B cell (primary cell): ENCODE results near the gene FBLN5. TPM values are rescaled to one million over a fixed set of nuclear protein-coding genes. Genes with fewer than 3 reads are reported as not detected.

Experiments used
- ATAC-seq: fragments of 200-7000 bp; cut with Tn5 transposase; one replicate; pipeline ENCODE4 v1.10.0; 2021; ENCODE audit warnings: low read depth, mild to moderate bottlenecking, moderate number of reproducible peaks, moderate library complexity
- CTCF ChIA-PET: fragments of 350-600 bp; sonication (Branson Sonifier 250); formaldehyde crosslinking; loops from one replicate; lab custom pipeline; 2021; ENCODE audit warnings: antibody characterized with exemption, inconsistent platforms; lab: Charles Lee
- POLR2A ChIA-PET: fragments of 350-600 bp; sonication (Branson Sonifier 250); formaldehyde crosslinking; loops from one replicate; lab custom pipeline; 2021; ENCODE audit warnings: antibody characterized with exemption; lab: Charles Lee
- DNase-seq: peaks from one replicate; pipeline ENCODE4 v3.0.0; 2013
- H2AFZ ChIP-seq: 2 replicates; pipeline ENCODE4 v1.6.1; 2012; ENCODE audit warnings: mild to moderate bottlenecking, low read depth, low read length; ENCODE audit not compliant: insufficient read depth, poor library complexity, severe bottlenecking
- H3K27ac ChIP-seq, 2 donors: 1 replicate in 1 of 2; 2 replicates in 1 of 2; pipeline ENCODE4 v1.5.1; 2012 to 2013; ENCODE audit warnings: low read length in 2 of 2, mild to moderate bottlenecking in 2 of 2, moderate library complexity in 1 of 2
- H3K27me3 ChIP-seq, 4 experiments: fragments of 200-600 bp in 1 of 4; sonication (generic) in 1 of 4; replicated peaks in 1 of 4; 1 replicate in 2 of 4; 2 replicates in 2 of 4; pipeline versions ENCODE4 v1.6.1 to v1.7.0; 2013 to 2016; ENCODE audit warnings: low read length in 3 of 4, mild to moderate bottlenecking in 2 of 4, mixed read lengths in 1 of 4, moderate library complexity in 1 of 4; ENCODE audit not compliant: insufficient read depth in 4 of 4, control insufficient read depth in 3 of 4; ENCODE audit errors: control extremely low read depth in 1 of 4
- H3K36me3 ChIP-seq, 2 experiments: replicated peaks in 1 of 2; 1 replicate in 1 of 2; 2 replicates in 1 of 2; pipeline versions ENCODE4 v1.6.1 to v1.7.1; 2013; ENCODE audit warnings: low read length in 1 of 2; ENCODE audit not compliant: insufficient read depth in 2 of 2, control insufficient read depth in 1 of 2; ENCODE audit errors: control extremely low read depth in 1 of 2, extremely low read depth in 1 of 2
- H3K4me1 ChIP-seq, 2 donors: fragments of 200-600 bp in 1 of 2; sonication (generic) in 1 of 2; 1 replicate in 1 of 2; 2 replicates in 1 of 2; pipeline versions ENCODE4 v1.5.1 to v1.6.1; 2013 to 2017; ENCODE audit warnings: low read length in 2 of 2; ENCODE audit not compliant: control insufficient read depth in 2 of 2, insufficient read depth in 2 of 2
- H3K4me2 ChIP-seq: replicated peaks from 2 replicates; pipeline ENCODE3; 2012; ENCODE audit warnings: mild to moderate bottlenecking, low read depth, low read length; ENCODE audit not compliant: poor library complexity, severe bottlenecking
- H3K4me3 ChIP-seq, 5 experiments: fragments of 200-600 bp in 1 of 5; sonication (generic) in 1 of 5; 1 replicate in 3 of 5; 2 replicates in 2 of 5; pipeline versions ENCODE4 v1.5.1 to v1.7.0; 2011 to 2016; ENCODE audit warnings: low read length in 4 of 5, mild to moderate bottlenecking in 4 of 5, low read depth in 2 of 5, control low read depth in 1 of 5, moderate library complexity in 1 of 5; ENCODE audit not compliant: insufficient read depth in 1 of 5; ENCODE audit errors: control extremely low read depth in 1 of 5, extremely low read depth in 1 of 5
- H3K79me2 ChIP-seq: fragments of 200-600 bp; sonication (generic); one replicate; pipeline ENCODE4 v1.6.0; 2016; ENCODE audit warnings: low read length; ENCODE audit not compliant: control insufficient read depth, insufficient read depth
- H3K9ac ChIP-seq: fragments of 200-600 bp; sonication (generic); 2 replicates; pipeline ENCODE4 v1.6.1; 2017; ENCODE audit warnings: mild to moderate bottlenecking, low read length, moderate library complexity
- H3K9me3 ChIP-seq, 3 donors: one replicate each; pipeline versions ENCODE4 v1.6.1 to v1.7.1; 2013; ENCODE audit warnings: low read length in 2 of 3; ENCODE audit not compliant: control insufficient read depth in 2 of 3, insufficient read depth in 1 of 3; ENCODE audit errors: control extremely low read depth in 1 of 3
- H4K20me1 ChIP-seq: 2 replicates; pipeline ENCODE4 v1.6.0; 2012; ENCODE audit warnings: mild to moderate bottlenecking, low read length; ENCODE audit not compliant: insufficient read depth, control insufficient read depth, poor library complexity, severe bottlenecking
- H3K27ac Mint-ChIP-seq: one replicate; pipeline ENCODE4 v1.8.0; 2021; ENCODE audit warnings: mixed read lengths
- H3K27me3 Mint-ChIP-seq: one replicate; pipeline ENCODE4 v1.8.0; 2021; ENCODE audit warnings: mixed read lengths
- H3K4me1 Mint-ChIP-seq: one replicate; pipeline ENCODE4 v1.8.0; 2021; ENCODE audit warnings: mixed read lengths
- H3K4me3 Mint-ChIP-seq: one replicate; pipeline ENCODE4 v1.8.0; 2021; ENCODE audit warnings: mixed read lengths
- H3K9me3 Mint-ChIP-seq: one replicate; pipeline ENCODE4 v1.8.0; 2022; ENCODE audit warnings: mixed read lengths; ENCODE audit not compliant: insufficient read depth
- CTCF ChIP-seq: fragments of 200-600 bp; IDR thresholded peaks from one replicate; pipeline ENCODE4 v1.8.0; 2022; ENCODE audit warnings: antibody characterized with exemption, mild to moderate bottlenecking
- EZH2 ChIP-seq: IDR thresholded peaks from 2 replicates; pipeline ENCODE4 v1.6.1; 2012; ENCODE audit warnings: borderline replicate concordance, low read depth, mild to moderate bottlenecking, moderate library complexity, low read length; ENCODE audit not compliant: insufficient read depth, poor library complexity, severe bottlenecking
- WGBS: methylation state at CpG from one replicate; pipeline ENCODE4 v1.1.5; 2013; ENCODE audit warnings: missing lambda C conversion rate; ENCODE audit not compliant: insufficient coverage; 5-methylcytosine and 5-hydroxymethylcytosine counted together
- intact Hi-C: fragments of 100-400 bp; cut with micrococcal nuclease; formaldehyde crosslinking; loops from one replicate; pipeline ENCODE4 v1.10.0; 2022
- polyA plus RNA-seq: library from polyadenylated mRNA; depleted of rRNA; stranded (reverse); fragments of >200 nt; gene quantifications from 2 replicates; pipeline ENCODE4 v1.2.3, GENCODE V29; 2012
- total RNA-seq, 2 donors: library from RNA; stranded (reverse); fragments of 120-200 nt in 1 of 2; gene quantifications; 1 replicate in 1 of 2; 2 replicates in 1 of 2; pipeline versions ENCODE4 v1.2.3 to v1.2.4, GENCODE V29; 2013 to 2022

Gene FBLN5
- total and polyA plus RNA-seq, 2 donors (not counting 1 experiment from before 2014, with no cell fraction given): 0.31 to 0.37 TPM

GRCh38 chr14:91882776-91883175, 64.7 kb downstream of the FBLN5 start:
- no peak overlapping the region for H3K27ac ChIP-seq
- no peaks in the 10 kb centered on the region for H4K20me1 ChIP-seq
- DNase-seq (no peak), ATAC-seq (no peak)
- POLR2A ChIA-PET: no interaction called here
- CTCF ChIA-PET: interaction anchor here (0.8 kb wide), 1 partner anchor 9 kb away, joined by 3 read pairs; no protein-coding TSS in a partner anchor
- H3K36me3 ChIP-seq: no peaks in the 10 kb centered on the region
- H3K4me3 ChIP-seq: no peak overlapping the region
- Mint-ChIP-seq H3K4me3 (no peak overlapping the region), H3K9me3 (no peaks in the 10 kb centered on the region), H3K27ac (no peak overlapping the region), H3K4me1 (peaks cover 3% of the 10 kb centered on the region), H3K27me3 (no peaks in the 10 kb centered on the region)
- H3K9me3 ChIP-seq: no peaks in the 10 kb centered on the region
- H3K27me3 ChIP-seq: no peaks in the 10 kb centered on the region
- H3K4me2 ChIP-seq: no peak overlapping the region
- TF ChIP-seq EZH2: no peak
- no peak for TF ChIP-seq CTCF
- WGBS: 83% methylated on average over 3 of the region's 4 CpGs
- no peak overlapping the region for H2AFZ ChIP-seq
- no peak overlapping the region for H3K9ac ChIP-seq
- intact Hi-C loops: no loop called here
- H3K4me1 ChIP-seq: peaks cover 0 to under 1% of the 10 kb centered on the region in 2 donors
- no peaks in the 10 kb centered on the region for H3K79me2 ChIP-seq

- Histone ChIP-seq H3K4me2 (no peak overlapping the region), H3K9ac (no peak overlapping the region), H4K20me1 (no peaks in the 10 kb centered on the region), H3K4me1 (peaks cover 1 to 4% of the 10 kb centered on the region in 2 donors), H3K36me3 (no peaks in the 10 kb centered on the region), H2AFZ (no peak overlapping the region), H3K27me3 (no peaks in the 10 kb centered on the region), H3K4me3 (no peak overlapping the region), H3K27ac (no peak overlapping the region), H3K9me3 (no peaks in the 10 kb centered on the region), H3K79me2 (no peaks in the 10 kb centered on the region)
- no peak for DNase-seq
- H3K27ac Mint-ChIP-seq: no peak overlapping the region
- no peaks in the 10 kb centered on the region for H3K9me3 Mint-ChIP-seq
- H3K27me3 Mint-ChIP-seq: no peaks in the 10 kb centered on the region
- TF ChIP-seq CTCF (no peak), EZH2 (no peak)
- H3K4me1 Mint-ChIP-seq: peaks cover 7% of the 10 kb centered on the region
- intact Hi-C loops: no loop called here
- 94% methylated on average over 5 of the region's 5 CpGs for WGBS
- ChIA-PET CTCF (interaction anchor here (0.8 kb wide), 1 partner anchor 9 kb away, joined by 3 read pairs; no protein-coding TSS in a partner anchor), POLR2A (no interaction called here)
- ATAC-seq: no peak
- no peak overlapping the region for H3K4me3 Mint-ChIP-seq
These were observed 65.1 kb downstream of the FBLN5 start for GRCh38 chr14:91882369-91882768.
